Umbilical cord (tissue), 2 donors: ENCODE results near the gene TRIM31. TPM values are rescaled to one million over a fixed set of nuclear protein-coding genes. Genes with fewer than 3 reads are reported as not detected.
"Not testable (repeated sequence)": the region's sequence is repeated elsewhere in the genome, so short reads cannot be mapped to it uniquely, and the experiment has no call there.

Source experiments
- DNase-seq: peaks from one replicate; pipeline ENCODE4 v3.0.0-alpha.2; 2015; ENCODE audit warnings: low spot score
- total RNA-seq: library from RNA; depleted of rRNA; stranded (reverse); fragments of >200 nt; gene quantifications from one replicate; pipeline ENCODE4 v1.2.3, GENCODE V29; 2014; ENCODE audit warnings: low replicate concordance; ENCODE audit not compliant: insufficient read depth

The TRIM31 gene
- total RNA-seq, 1 donor from 2014 or later, result 1.7 TPM

GRCh38 chr6:30118691-30119090, 5.8 kb upstream of the TRIM31 start:
- not testable (repeated sequence) for DNase-seq

- DNase-seq, result no peak
Observed at GRCh38 chr6:30116724-30117123, 3.8 kb upstream of the TRIM31 start.

GRCh38 chr6:30113841-30114240, 951 bp upstream of the TRIM31 start:
- DNase-seq, result no peak

GRCh38 chr6:30112402-30112994, 392 bp downstream of the TRIM31 start:
- no peak for DNase-seq

GRCh38 chr6:30111266-30111856, 1.5 kb downstream of the TRIM31 start:
- no peak for DNase-seq

- no peak for DNase-seq
Observed at GRCh38 chr6:30104661-30105060, 8.2 kb downstream of the TRIM31 start.

GRCh38 chr6:30103872-30104179, 9.1 kb downstream of the TRIM31 start:
- DNase-seq, result no peak

- DNase-seq, result peak; percentile 92
Observed at GRCh38 chr6:30102970-30103871, 9.7 kb downstream of the TRIM31 start.

- peak; percentile 21 for DNase-seq
Observed at GRCh38 chr6:30102414-30102969, 10.4 kb downstream of the TRIM31 start.

GRCh38 chr6:30101444-30102413, 11.2 kb downstream of the TRIM31 start:
- peak; percentile 89 for DNase-seq

- DNase-seq, result peak; percentile 8
Observed at GRCh38 chr6:30100585-30101443, 12.1 kb downstream of the TRIM31 start.

- no peak for DNase-seq
Observed at GRCh38 chr6:30100154-30100553, 12.7 kb downstream of the TRIM31 start.

GRCh38 chr6:30097902-30098768, 14.8 kb downstream of the TRIM31 start:
- DNase-seq, result no peak

GRCh38 chr6:30096829-30097228, 16.1 kb downstream of the TRIM31 start:
- DNase-seq, result no peak

- DNase-seq, result no peak
Observed at GRCh38 chr6:30093951-30094661, 18.8 kb downstream of the TRIM31 start.

- DNase-seq, result no peak
Observed at GRCh38 chr6:30092852-30093543, 19.9 kb downstream of the TRIM31 start.

GRCh38 chr6:30091577-30092381, 21.1 kb downstream of the TRIM31 start:
- no peak for DNase-seq
